Adrenal gland (tissue), 12 donors: ENCODE results near the gene STK25. TPM values are rescaled to one million over a fixed set of nuclear protein-coding genes. Genes with fewer than 3 reads are reported as not detected.
A peak's percentile ranks its signal among the peaks of the same experiment; 100 is the strongest.

ENCODE experiments used
- DNase-seq, 7 donors: peaks; one replicate each; pipeline ENCODE4 v3.0.0-alpha.2; 2019 to 2020
- H3K27ac ChIP-seq, 5 donors: fragments of 200-600 bp; sonication (generic) in 4 of 5; 1 replicate in 3 of 5; 2 replicates in 2 of 5; pipeline versions ENCODE4 v1.5.1 to v1.8.0; 2016 to 2020; ENCODE audit warnings: mild to moderate bottlenecking in 1 of 5
- H3K27me3 ChIP-seq: fragments of 200-600 bp; 2 replicates; pipeline ENCODE4 v1.8.0; 2021
- H3K36me3 ChIP-seq, 2 donors: fragments of 200-600 bp; replicated peaks in 1 of 2; 1 replicate in 1 of 2; 2 replicates in 1 of 2; pipeline versions ENCODE4 v1.5.1 to v1.8.0; 2018 to 2022
- H3K4me1 ChIP-seq, 2 donors: fragments of 200-600 bp; replicated peaks in 1 of 2; 1 replicate in 1 of 2; 2 replicates in 1 of 2; pipeline versions ENCODE4 v1.5.1 to v1.8.0; 2018 to 2021
- H3K4me3 ChIP-seq, 4 donors: fragments of 200-600 bp; sonication (generic) in 3 of 4; one replicate each; pipeline ENCODE4 v1.5.1; 2016 to 2018
- H3K9me3 ChIP-seq, 3 donors: fragments of 200-600 bp; sonication (generic) in 1 of 3; replicated peaks in 1 of 3; 1 replicate in 2 of 3; 2 replicates in 1 of 3; pipeline versions ENCODE4 v1.5.1 to v1.8.0; 2016 to 2021
- CTCF ChIP-seq, 6 experiments: fragments of 450-650 bp in 4 of 6; fragments of 200-600 bp in 2 of 6; sonication (generic) in 1 of 6; IDR thresholded peaks; 1 replicate in 5 of 6; 2 replicates in 1 of 6; pipeline versions ENCODE4 v1.5.1 to v1.8.0; 2016 to 2021; ENCODE audit warnings: antibody characterized with exemption in 6 of 6, mild to moderate bottlenecking in 2 of 6, moderate library complexity in 1 of 6
- POLR2A ChIP-seq, 2 donors: fragments of 450-650 bp; IDR thresholded peaks; one replicate each; pipeline ENCODE4 v1.6.1; 2017; ENCODE audit warnings: antibody characterized with exemption in 2 of 2, mild to moderate bottlenecking in 2 of 2, moderate library complexity in 1 of 2
- WGBS, 4 donors: extraction: QIAGEN DNeasy Blood & Tissue Kit in 2 of 4; methylation state at CpG; one replicate each; pipeline versions ENCODE4 v1.1.5 to v1.1.7; 2013 to 2017; 5-methylcytosine and 5-hydroxymethylcytosine counted together
- intact Hi-C, 2 donors: fragments of 100-400 bp; cut with DNase I; formaldehyde crosslinking; loops; one replicate each; pipeline versions ENCODE4 v1.14.1 to v1.15.0; 2022 to 2023
- polyA plus RNA-seq, 3 donors: library from polyadenylated mRNA; stranded (reverse); fragments of 200-250 nt in 2 of 3; fragments of 350-450 nt in 1 of 3; fragmentation: Illumina TruSeq in 1 of 3; extraction: RNeasy Lipid Tissue Mini Kit (QIAGEN cat#74804) in 1 of 3; gene quantifications; one replicate each; pipeline ENCODE4 v1.2.3, GENCODE V29; 2013 to 2014
- total RNA-seq, 9 donors: library from RNA; depleted of rRNA in 4 of 9; stranded (reverse); fragments of >200 nt in 4 of 9; fragments of 120-200 nt in 1 of 9; fragmentation: NEBNext Ultra II Directional in 1 of 9; extraction: Animal tissue kit (Norgen Biotek cat#: 25700) in 1 of 9; gene quantifications; one replicate each; pipeline versions ENCODE4 v1.1.0 to v1.2.4, GENCODE V29; 2013 to 2023
- donor health status: healthy with polysubstance abuse.
- donor health status: Bipolar disorder and iron deficiency.
- donor health status: DM: yes; HTN: yes; CAD: no.
- donor health status: DM: no; HTN: no; CAD: no.
- donor health status: DM: no; HTN: no; CAD: no.
- donor health status: DM: yes; HTN: yes; CAD: no.

STK25 gene
- total and polyA plus RNA-seq, 12 donors: 71.4 to 352 (median 167) TPM

GRCh38 chr2:241511091-241511741 lies 2.8 kb upstream of the STK25 start:
- no peaks in the 10 kb centered on the region for H3K36me3 ChIP-seq
- intact Hi-C loops: no loop called here

GRCh38 chr2:241509155-241509784 lies 886 bp upstream of the STK25 start:
- H3K4me1 ChIP-seq: peaks cover 21 to 28% of the 10 kb centered on the region in 2 donors
- peak in 4 of 7 donors; percentile 21 to 71 (median 47) for DNase-seq
- H3K27ac ChIP-seq: peak overlapping the region in 4 of 5 donors; percentile 33 to 86 (median 58)
- H3K4me3 ChIP-seq: peak overlapping the region; percentile 13 to 90 (median 36)
- H3K27me3 ChIP-seq: no peaks in the 10 kb centered on the region
- intact Hi-C loops: loop anchor here in 1 of 2 donors (10.0 kb wide), 1 partner anchor 144 kb away; no protein-coding TSS in a partner anchor
- TF ChIP-seq CTCF (IDR thresholded peaks at IDR 0.05): no peak
- no peak for TF ChIP-seq POLR2A (IDR thresholded peaks at IDR 0.05)
- no peaks in the 10 kb centered on the region for H3K9me3 ChIP-seq
- H3K36me3 ChIP-seq: no peaks in the 10 kb centered on the region
- 20 to 24% (median 23%) methylated on average over 16 to 24 of the region's 24 CpGs for WGBS, 4 donors

More at GRCh38 chr2:241511091-241511741, 2.8 kb upstream of the STK25 start:
- TF ChIP-seq CTCF (IDR thresholded peaks at IDR 0.05): no peak
- TF ChIP-seq POLR2A (IDR thresholded peaks at IDR 0.05): no peak
- H3K27me3 ChIP-seq: no peaks in the 10 kb centered on the region
- H3K4me1 ChIP-seq: peaks cover 21 to 25% of the 10 kb centered on the region in 2 donors
- H3K4me3 ChIP-seq: no peak overlapping the region
- H3K9me3 ChIP-seq: no peaks in the 10 kb centered on the region
- H3K27ac ChIP-seq: no peak overlapping the region
- 91 to 97% (median 95%) methylated on average over 4 to 6 of the region's 6 CpGs for WGBS, 4 donors
- DNase-seq: no peak

- Histone ChIP-seq H3K9me3 (no peaks in the 10 kb centered on the region), H3K27me3 (no peaks in the 10 kb centered on the region), H3K27ac (peak overlapping the region in 4 of 5 donors; percentile 54 to 89 (median 72)), H3K4me1 (peaks cover 21 to 28% of the 10 kb centered on the region in 2 donors), H3K4me3 (peak overlapping the region in 3 of 4 donors; percentile 39 to 90 (median 63)), H3K36me3 (no peaks in the 10 kb centered on the region)
- peak in 2 of 6 experiments; percentile 25 to 30 for TF ChIP-seq CTCF (IDR thresholded peaks at IDR 0.05)
- TF ChIP-seq POLR2A (IDR thresholded peaks at IDR 0.05): peak in 1 of 2 donors; percentile 16
- 1 to 2% (median 2%) methylated on average over 9 to 67 of the region's 67 CpGs for WGBS, 4 donors
- intact Hi-C loops: loop anchor here in 1 of 2 donors (10.0 kb wide), 1 partner anchor 143 kb away; no protein-coding TSS in a partner anchor
- peak; percentile 49 to 76 (median 64) for DNase-seq
Observed at GRCh38 chr2:241507430-241508239, 749 bp downstream of the STK25 start.
